IPS-18c (cell line): ENCODE measurements around the gene MAPK8IP3.
"Not testable (repeated sequence)": the region's sequence is repeated elsewhere in the genome, so short reads cannot be mapped to it uniquely, and the experiment has no call there.

ENCODE experiments used
- H3K4me3 ChIP-seq: 2 replicates; pipeline ENCODE4 v1.7.0; 2013; ENCODE audit warnings: low read depth, mild to moderate bottlenecking, low read length, moderate library complexity; ENCODE audit not compliant: insufficient read depth
- H3K9me3 ChIP-seq: one replicate; pipeline ENCODE4 v1.6.1; 2013; ENCODE audit warnings: mild to moderate bottlenecking, low read length, moderate library complexity; ENCODE audit not compliant: control insufficient read depth, insufficient read depth

The MAPK8IP3 gene

GRCh38 chr16:1724491-1724890, 18.5 kb downstream of the MAPK8IP3 start:
- H3K4me3 ChIP-seq, result no peak overlapping the region
- H3K9me3 ChIP-seq, result peaks cover 3% of the 10 kb centered on the region

- no peak overlapping the region for H3K4me3 ChIP-seq
- H3K9me3 ChIP-seq, result peaks cover 3% of the 10 kb centered on the region
Observed at GRCh38 chr16:1726661-1727502, 20.9 kb downstream of the MAPK8IP3 start.

GRCh38 chr16:1727651-1728624, 21.9 kb downstream of the MAPK8IP3 start:
- no peak overlapping the region for H3K4me3 ChIP-seq
- H3K9me3 ChIP-seq, result peaks cover 3% of the 10 kb centered on the region

GRCh38 chr16:1729026-1729425, 23.0 kb downstream of the MAPK8IP3 start:
- no peak overlapping the region for H3K4me3 ChIP-seq
- peaks cover 3% of the 10 kb centered on the region for H3K9me3 ChIP-seq

GRCh38 chr16:1729445-1729844, 23.4 kb downstream of the MAPK8IP3 start:
- H3K4me3 ChIP-seq, result no peak overlapping the region
- peaks cover 3% of the 10 kb centered on the region for H3K9me3 ChIP-seq

GRCh38 chr16:1731073-1731472, 25.1 kb downstream of the MAPK8IP3 start:
- Histone ChIP-seq H3K9me3 (peaks cover 5% of the 10 kb centered on the region), H3K4me3 (no peak overlapping the region)

- Histone ChIP-seq H3K4me3 (no peak overlapping the region), H3K9me3 (peaks cover 10% of the 10 kb centered on the region)
Observed at GRCh38 chr16:1731603-1732002, 25.6 kb downstream of the MAPK8IP3 start.

- H3K4me3 ChIP-seq, result no peak overlapping the region
- H3K9me3 ChIP-seq, result peaks cover 14% of the 10 kb centered on the region
Observed at GRCh38 chr16:1732071-1732470, 26.1 kb downstream of the MAPK8IP3 start.

- H3K9me3 ChIP-seq, result peaks cover 19% of the 10 kb centered on the region
- H3K4me3 ChIP-seq, result not testable (repeated sequence)
Observed at GRCh38 chr16:1732551-1732987, 26.6 kb downstream of the MAPK8IP3 start.

- Histone ChIP-seq H3K4me3 (no peak overlapping the region), H3K9me3 (peaks cover 27% of the 10 kb centered on the region)
Observed at GRCh38 chr16:1734123-1734522, 28.1 kb downstream of the MAPK8IP3 start.

- peaks cover 25% of the 10 kb centered on the region for H3K9me3 ChIP-seq
- H3K4me3 ChIP-seq, result no peak overlapping the region
Observed at GRCh38 chr16:1734816-1735215, 28.8 kb downstream of the MAPK8IP3 start.

GRCh38 chr16:1740234-1740633, 34.2 kb downstream of the MAPK8IP3 start:
- H3K9me3 ChIP-seq, result peaks cover 22% of the 10 kb centered on the region
- H3K4me3 ChIP-seq, result no peak overlapping the region

- Histone ChIP-seq H3K9me3 (peaks cover 22% of the 10 kb centered on the region), H3K4me3 (no peak overlapping the region)
Observed at GRCh38 chr16:1740781-1741490, 34.9 kb downstream of the MAPK8IP3 start.

- H3K4me3 ChIP-seq, result no peak overlapping the region
Observed at GRCh38 chr16:1741553-1742165, 35.7 kb downstream of the MAPK8IP3 start.

GRCh38 chr16:1743376-1744337, 37.7 kb downstream of the MAPK8IP3 start:
- no peak overlapping the region; the same call in 1 of the 2 replicates for H3K4me3 ChIP-seq
- H3K9me3 ChIP-seq, result peaks cover under 1% of the 10 kb centered on the region

More at GRCh38 chr16:1741553-1742165, 35.7 kb downstream of the MAPK8IP3 start:
- peaks cover 17% of the 10 kb centered on the region for H3K9me3 ChIP-seq

GRCh38 chr16:1744338-1744840, 38.4 kb downstream of the MAPK8IP3 start:
- no peaks in the 10 kb centered on the region for H3K9me3 ChIP-seq
- no peak overlapping the region for H3K4me3 ChIP-seq
